NCI-H748 (cell line): ENCODE measurements around the gene FOXP1.

Source experiments
- DNase-seq: peaks from one replicate; lab custom pipeline; 2025; ENCODE audit not compliant: unreplicated experiment; lab: John Stamatoyannopoulos, UW

Gene FOXP1

DNA sequence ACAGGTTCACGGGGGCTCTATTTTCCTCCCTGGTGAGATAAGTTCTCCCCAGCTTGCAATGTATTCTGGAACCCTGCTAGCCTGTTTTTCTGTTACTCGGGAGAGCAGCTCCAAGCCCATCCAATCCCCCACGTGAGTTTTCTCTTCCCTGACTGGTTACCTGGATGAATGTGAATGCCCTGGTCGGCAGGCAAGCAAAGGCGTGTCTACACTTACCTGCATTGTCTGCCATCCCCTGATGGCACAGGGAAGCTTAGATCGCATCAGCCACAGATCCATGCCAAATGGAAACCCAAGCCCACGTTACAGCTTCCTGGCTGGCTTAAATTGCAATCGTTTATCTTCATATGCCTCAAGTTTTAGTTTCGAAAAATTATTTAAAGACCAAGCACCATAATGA is 149.9 kb downstream of the FOXP1 start:
- peak; percentile 38 for DNase-seq

DNA sequence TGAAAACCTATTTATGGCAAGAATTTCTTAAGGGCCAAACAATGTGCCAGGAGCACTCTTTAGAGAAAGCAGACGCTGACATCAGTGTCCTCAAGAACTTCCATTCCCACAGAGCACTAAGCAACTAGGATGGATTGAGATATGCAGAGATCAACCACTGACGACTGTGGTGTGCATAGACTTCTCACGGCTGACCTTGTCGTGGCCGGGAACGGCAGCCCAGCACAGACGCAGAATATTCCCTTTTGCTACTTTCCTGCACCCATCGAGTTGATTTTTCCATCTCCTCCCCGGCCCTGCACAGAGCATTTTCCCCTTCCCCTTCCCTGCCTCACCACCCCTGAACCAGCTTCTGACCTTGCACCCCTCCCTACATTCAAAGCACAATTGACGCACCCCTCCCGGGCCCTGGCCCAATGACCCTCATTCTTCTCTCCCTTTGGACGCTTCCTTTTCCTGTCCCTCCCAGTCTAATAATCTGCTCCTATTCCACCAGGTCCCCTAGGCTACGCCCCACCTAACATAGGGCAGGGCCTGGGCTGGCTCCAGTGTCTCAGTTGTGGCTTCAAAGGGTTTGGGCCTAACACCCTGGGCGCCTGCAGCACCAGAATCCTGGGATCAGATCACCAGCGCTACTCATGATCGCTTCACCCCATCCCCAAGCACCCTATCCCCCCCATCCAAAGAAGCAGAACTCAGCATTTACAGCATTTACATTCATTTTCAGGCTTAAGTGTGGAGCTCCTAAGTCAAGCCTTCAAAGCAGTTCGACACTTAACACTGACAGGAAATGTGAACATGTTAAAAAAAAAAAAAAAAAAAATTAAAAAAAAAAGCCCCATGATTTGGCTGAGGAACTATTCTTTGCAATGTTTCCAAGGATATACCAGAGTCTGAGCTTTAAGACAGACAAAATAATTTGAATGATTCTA is 151.2 kb downstream of the FOXP1 start:
- DNase-seq, result no peak

DNA sequence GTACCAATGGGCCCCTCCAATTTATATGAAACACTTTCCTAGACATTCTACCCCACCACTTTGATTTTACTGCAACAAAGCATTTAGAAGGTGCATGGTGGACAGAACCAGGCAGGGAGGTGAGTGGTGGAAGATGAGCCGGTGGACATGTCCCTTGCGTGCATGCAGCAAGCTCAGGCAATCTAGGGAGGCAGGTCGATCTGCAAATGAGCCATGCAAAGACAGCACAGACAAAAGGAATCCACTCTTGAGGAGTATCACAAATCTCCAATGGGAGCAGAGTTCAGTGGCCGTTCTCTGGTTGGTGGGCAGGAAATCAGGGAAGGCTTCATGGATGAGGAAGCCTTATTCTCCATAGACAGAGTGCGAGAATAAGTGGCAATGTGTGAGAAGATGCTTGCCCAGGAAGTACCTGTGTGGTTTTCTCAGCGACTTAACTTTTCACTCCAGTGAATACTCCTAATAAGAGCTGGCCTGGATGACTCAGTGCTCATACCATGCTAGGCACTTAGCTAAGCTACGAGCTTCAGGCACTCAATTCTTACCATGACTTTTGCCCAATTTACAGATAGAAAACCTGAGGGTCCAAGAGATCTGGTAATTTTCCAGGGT is 152.5 kb downstream of the FOXP1 start:
- no peak for DNase-seq

DNA sequence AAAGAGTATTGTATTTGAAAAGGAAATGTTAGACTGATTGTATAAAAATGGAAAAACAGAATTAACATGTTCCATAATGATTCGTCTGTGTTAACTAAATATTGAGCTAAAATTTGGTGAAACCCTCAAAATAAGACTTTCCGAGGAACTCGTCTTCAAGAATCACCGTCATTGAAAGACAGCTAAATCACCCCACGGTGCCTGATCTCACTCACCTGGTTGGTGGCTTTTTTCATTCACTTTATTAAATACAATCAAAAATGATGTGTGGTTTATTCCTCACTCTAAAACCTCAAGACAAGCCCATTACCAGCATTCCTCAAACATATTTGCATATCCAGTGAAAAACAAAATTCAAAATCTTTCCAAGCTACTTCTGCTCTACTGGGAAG is 153.9 kb downstream of the FOXP1 start:
- no peak for DNase-seq

DNA sequence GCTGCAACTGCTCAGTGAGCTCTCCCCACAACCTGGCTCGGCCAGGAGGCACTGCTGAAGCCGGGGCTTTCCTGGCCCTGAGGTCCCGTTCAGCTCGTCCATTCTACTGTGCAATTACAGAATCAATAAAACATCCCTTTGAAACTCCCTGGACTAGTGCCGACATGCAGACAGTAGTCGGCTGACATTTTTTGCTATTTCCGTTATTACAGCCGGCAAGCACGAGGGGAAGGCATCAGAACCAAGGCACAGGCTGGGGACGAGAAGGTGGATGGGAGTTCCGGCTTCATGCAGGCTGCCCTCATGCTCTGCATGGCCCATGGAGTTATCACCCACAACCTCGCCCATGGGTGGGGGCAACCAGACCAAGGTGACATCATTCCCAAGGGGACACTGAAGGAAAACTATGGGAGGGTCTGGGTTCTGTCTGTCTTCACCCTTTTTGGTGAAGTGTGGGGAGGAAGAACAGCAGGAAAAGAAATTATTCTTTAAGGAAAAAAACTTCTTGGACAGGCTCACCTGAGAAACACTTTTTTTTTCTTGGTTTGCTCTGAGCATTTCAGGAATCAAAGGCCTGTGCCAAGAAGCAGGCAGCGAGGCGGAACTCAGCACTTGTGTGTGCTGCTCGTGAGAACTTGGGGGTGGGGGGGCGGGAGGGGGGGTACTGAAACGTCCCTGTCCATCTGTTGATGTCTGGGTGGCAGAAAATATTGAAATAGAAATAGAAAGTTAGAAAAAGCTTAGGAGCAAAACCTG is 154.5 kb downstream of the FOXP1 start:
- peak; percentile 56 for DNase-seq

DNA sequence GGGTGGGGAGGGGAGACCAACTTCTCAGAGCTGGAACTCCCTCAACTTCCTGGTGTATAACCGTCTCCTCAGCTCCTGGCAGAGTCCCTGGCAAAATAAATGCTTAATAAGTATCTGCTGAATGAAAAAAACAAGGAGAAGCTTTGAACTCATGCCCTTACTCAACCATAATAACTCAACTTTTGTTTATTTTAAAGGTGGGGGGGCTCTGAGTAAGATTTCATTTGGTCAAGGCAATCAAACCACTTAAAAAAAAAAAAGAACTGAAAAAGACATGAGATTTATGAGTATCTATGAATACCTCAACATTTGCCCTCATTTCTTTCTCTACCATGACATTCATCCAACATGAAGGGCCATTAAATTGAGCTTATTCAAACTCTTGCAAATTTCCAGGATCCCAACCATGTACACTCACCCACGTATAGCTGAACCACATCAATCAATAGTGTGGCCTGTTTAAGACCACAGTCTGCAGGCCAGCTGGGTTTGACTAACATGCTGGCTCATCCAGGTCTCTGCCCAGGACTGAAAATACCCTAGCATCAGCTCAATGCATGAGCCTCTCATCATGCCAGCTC is 157.9 kb downstream of the FOXP1 start:
- no peak for DNase-seq

DNA sequence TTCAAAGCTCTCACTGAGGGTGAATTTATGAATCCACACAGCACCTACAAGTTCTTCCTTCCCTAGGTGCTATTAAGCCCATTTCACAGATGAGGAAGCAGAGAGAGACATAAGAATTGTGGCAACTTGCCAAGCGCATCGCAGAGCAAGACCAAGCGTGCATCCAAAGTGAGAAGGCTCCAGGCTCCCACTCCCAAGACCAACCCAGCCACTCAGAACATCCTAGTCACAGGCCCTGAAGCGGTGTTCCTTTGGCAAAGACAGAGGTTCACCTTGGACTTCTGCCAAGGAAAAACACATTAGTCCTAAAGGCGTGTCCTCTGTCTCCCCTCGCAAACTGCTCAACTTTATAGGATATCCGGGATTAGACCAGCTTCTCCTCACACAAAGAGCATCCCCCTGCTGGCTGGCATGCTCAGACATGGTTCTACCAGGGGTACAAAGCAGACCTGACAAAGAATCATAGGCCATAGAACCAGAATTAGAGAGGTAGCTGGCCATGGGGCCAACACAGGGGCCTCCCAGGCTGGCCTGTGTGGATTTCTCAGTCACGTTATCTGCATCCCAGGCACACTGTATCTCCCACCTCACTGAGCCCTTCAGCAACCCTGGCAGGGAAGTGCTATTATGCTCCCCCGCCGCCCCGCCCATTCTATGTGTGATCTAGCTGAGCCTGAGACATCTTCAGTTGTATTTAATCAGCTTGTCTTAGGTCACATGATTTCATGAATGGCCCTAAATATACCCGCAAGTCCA is 160.2 kb downstream of the FOXP1 start:
- DNase-seq, result peak; percentile 94

DNA sequence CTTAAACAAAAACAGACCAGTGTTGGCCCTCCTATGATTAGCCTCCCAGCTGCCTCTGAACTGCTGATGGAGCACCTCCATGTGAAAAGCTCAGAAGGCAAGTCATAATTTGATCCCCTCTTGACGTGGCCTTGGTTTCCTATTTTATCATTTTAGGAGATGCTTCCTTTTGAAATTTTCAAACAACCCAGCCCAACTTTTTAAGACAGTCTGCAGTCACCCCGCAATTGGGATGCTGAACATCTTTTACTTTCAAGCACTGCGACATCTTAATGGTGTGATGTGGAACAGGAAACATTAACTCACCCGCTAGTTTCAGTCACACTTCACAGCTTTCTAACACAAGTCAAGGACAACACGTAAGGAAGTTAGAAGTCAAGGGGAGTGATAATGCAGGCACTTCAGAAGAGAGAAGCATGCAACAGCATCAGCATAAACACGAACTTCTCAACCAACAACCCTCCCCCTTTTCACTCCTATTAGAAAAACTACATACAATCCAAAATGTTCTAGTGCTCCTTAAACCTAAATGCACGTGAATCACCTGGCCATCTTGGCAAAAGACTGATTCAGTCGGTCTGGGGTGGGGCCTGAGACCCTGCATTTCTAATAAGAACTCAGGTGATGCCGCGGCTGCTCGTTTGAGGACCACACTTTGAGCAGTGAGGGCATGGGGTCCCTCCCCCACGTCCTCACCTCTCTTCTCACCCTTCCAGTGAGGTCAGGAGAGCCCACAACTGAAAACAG is 161.5 kb downstream of the FOXP1 start:
- DNase-seq, result no peak

DNA sequence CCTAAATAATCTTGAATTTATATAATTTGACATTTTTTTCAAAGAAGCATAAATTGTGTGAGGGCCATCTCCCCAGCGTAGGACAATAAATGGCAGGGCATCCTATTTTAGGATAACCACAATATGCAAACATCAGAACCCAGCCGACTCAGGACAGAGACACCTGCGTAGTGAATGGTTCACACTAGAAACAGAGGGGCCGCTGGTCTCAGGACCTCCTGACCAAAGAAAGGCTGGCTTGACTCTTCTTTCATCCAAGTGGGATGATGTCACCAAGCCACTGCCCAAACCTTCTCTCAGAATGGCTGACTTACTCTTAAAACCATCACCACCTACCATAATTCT is 162.1 kb downstream of the FOXP1 start:
- DNase-seq, result no peak

DNA sequence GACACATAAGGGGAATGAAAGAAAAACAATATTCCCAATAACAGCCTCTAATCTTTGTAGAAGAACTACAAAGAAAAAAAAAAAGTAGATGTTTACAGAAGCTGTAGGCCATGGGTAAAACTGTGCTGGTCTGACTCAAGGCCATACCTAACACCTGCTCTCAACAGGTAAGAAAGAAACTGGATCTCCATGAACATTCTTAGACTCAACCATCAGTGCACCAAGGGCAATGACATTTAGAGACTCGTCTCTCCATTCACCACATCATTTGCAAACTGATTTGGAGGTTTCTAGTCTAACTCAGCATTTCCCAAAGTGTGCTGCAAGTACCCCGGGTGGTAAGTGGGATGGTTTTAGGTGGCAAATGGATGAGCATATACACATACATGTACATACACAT is 164.2 kb downstream of the FOXP1 start:
- DNase-seq, result no peak

DNA sequence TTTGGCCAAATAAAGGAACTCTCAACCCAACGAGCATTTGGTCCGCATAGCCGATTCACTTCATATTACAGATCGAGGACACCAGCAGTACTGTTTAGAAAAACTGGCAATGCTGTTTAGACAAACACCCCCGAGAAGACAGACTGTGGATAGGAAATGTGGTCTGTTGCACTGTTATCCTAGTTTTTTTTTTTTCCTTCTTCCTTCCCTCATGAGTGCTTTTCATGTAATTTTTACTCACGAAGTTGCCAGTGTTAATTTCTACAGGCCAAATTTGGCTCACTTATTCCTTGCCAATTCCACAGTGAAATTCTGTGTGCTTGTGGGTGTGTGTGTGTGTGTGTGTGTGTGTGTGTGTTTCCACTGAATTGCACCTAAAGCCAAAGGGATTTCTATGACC is 165.7 kb downstream of the FOXP1 start:
- no peak for DNase-seq

DNA sequence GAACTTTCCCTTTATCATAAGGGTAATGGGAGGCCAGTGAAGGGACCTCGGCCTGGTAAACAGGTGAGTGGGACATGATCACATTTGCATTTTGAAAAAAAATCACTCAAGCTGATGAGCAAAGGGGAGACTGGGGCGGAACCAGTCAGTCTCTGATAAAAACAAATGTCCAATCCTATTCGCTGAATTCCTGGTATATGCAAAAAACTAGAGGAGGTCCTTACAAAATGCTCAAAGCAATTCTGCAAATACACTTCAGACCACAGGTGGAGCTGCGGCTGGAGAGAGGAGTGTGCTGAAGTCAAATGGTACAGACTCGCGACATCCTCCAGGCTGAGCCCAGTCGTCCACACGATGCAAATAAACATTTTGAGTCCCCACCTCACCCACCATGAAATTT is 166.7 kb downstream of the FOXP1 start:
- DNase-seq, result peak; percentile 24

DNA sequence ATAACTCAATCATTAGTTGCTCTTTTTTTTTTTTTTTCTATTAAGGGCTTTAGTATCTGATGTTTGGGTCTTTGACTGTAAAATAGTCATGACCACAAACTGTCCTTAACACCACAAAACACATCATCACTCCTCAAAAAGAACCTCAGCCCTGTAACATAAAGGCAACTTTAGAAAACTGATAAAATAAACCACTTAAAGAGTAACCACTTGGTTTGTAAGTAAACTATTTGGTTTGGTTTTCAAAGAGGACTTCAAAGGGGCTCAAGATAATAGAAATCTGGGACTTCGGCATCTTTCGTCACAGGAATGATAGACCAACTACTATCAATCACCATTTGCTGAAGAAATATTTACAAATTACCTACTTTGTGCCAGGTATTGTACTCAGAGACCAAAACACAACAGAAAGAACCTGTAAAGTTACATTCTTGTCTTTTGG is 167.8 kb downstream of the FOXP1 start:
- DNase-seq, result no peak

DNA sequence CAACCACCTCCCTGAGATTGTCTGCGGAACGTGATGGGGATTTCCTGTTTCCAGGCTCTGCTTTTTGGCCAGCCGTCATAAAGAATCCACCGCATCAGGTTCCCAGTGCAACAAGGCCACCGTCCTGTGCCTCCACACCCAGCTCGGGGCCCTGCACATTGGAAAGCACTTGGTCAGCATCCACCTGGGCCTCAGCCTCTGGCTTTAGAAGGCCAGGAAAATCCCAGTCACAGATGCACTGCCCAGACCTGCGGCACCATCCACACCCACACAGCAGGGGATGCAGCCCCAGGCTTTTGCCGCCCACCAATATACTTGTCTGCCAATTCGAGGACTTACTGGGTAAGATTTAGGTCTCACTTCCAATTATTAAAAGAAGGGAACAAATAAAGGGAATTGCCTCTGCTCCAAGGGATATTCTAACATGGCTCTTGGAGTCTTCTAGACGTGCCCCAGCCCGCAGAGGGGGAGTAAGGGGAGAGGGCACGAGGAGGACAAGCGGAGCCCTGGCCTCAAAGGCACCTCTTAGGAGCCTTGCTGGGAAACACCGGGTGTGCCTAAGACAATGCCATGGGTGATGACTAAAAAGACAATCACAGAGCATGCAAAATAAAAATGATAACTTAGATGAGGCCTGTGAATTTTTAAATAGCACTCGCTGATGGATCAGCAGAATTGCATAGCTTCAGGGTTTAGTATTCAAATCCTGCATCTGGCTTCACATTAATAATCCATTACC is 169.2 kb downstream of the FOXP1 start:
- no peak for DNase-seq

DNA sequence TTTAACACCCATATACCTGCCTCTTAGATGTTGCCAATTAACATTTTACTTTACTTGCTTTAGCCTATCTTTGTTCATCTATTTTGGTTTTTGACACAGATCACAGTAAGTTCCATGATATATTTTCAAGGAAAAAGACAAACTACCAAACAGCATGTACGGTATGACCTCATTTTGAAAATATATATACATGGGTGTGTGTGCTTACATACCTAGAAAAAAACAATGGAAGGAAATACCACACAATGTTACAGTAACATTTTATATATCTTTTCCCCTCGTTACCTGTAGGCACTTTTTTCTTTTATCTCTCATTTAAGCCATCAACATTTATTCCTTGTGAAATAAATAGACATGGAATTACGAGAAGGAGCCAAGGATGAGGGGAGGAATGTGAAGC is 170.0 kb downstream of the FOXP1 start:
- DNase-seq, result no peak

DNA sequence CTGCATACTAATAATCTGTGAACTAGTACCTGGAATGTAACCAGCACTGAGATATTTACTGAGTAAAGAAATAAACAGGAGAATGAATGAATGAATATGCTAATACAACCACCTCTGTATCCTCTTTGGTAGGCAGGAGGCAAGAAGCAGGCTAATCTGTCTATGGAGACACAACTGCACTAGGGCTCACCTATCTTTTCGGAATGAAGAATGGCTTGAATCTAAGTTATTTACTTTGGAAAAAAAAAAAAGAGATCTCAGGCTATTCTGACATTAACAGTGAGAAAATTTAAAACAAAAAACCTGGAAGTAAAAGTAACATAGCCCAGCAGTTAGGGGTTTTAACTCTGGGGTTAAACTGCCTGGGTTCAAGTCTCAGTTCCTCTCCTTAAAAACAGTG is 174.2 kb downstream of the FOXP1 start:
- no peak for DNase-seq

DNA sequence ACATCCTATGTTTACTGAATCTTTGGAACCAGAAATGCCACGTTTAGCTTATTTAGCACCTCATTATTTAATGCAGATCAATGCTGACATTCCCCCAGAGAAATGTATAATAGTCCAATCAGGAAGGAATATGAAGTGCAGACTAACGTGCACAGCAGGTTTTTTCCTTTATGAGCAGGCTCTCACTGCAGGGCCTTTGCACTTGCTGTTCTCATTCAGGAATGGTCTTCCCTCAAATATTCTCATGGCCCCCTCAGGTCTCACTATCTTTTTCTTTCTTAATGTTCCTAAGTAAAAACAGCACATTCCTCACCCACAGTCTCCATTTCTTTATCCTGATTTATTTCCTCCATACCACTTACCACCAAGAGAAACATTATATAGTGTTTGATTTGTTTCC is 174.6 kb downstream of the FOXP1 start:
- no peak for DNase-seq

DNA sequence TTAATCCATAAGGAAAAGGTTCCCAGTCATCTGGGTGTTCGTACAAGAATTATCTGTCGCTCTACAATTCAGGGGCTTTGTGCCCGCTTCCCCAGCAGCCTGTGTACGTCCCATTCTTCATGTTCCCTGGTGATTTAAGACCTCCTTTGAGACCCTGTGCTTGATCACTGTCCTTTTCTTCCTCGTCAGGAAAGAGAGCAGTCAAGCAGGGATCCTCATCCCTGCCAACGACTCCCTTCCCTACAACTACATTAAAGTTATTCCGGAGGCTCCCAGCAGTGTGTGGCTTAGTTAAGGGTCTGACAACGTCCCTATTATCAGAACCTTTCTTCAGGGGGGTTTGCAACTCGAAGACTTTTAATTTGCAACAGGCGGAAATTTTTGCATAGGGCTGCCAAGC is 175.7 kb downstream of the FOXP1 start:
- DNase-seq, result no peak

DNA sequence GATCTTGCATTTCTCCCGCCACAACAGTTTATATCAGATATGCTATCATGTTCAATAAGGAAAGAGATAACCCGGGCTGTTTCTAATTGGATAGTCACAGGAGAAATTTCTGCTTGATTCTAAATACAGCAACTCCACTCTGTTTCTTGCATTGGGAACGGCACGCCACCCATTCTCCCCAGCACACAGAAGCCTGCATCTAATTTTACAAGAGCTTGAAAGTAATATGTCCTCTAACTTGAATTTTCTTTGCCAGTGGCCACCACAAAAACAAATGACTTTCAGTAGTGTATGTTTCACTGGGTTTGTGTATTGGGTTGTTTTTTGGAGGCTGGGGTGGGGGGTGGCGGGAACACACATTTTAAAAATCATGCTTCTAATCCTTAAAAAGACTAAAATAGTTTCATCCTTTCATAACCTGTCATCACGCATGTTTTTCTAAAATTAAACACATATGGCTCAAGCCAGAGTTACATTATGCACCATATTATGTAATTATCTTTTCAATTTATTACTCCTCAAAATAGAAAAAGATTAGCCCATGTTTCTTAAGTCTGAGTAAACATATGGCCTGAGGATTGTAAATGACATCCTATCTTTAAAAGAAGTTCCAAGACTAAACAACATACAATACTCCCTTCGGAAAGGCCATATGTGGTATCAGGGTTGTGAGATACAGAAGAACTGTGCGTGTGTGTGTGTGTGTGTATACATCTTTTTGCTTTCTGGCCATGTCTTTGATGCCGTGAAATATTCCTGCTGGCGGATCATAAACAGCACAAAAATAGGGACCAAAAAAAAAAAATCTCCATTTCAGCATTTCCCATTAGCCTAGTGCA is 176.3 kb downstream of the FOXP1 start:
- no peak for DNase-seq
